Measurements from ENCODE around the gene UFSP1.

The UFSP1 gene

GRCh38 chr7:100880645-100881044, 8.9 kb downstream of the UFSP1 start:
- no peak for DNase-seq (ENCODE audit: low read depth)

- no peak for DNase-seq (ENCODE audit: low read depth)
Observed at GRCh38 chr7:100879685-100880261, 9.7 kb downstream of the UFSP1 start.

GRCh38 chr7:100878685-100879084, 10.8 kb downstream of the UFSP1 start:
- DNase-seq (ENCODE audit: low read depth) = no peak

GRCh38 chr7:100878013-100878412, 11.5 kb downstream of the UFSP1 start:
- no peak for DNase-seq (ENCODE audit: low read depth)

- DNase-seq (ENCODE audit: low read depth) = no peak
Observed at GRCh38 chr7:100875356-100875751, 14.2 kb downstream of the UFSP1 start.

GRCh38 chr7:100874577-100875355, 14.7 kb downstream of the UFSP1 start, which contains the start of gene SRRT:
TSS of gene SRRT (plus strand) at chr7:100875103. CDS start at chr7:100875591, 488 bp downstream.
- peak; percentile 97 for DNase-seq (ENCODE audit: low read depth)

- no peak for DNase-seq (ENCODE audit: low read depth)
Observed at GRCh38 chr7:100874300-100874576, 15.3 kb downstream of the UFSP1 start.

- no peak for DNase-seq (ENCODE audit: low read depth)
Observed at GRCh38 chr7:100873599-100874299, 15.8 kb downstream of the UFSP1 start.

- no peak for DNase-seq (ENCODE audit: low read depth)
Observed at GRCh38 chr7:100867776-100868485, 21.6 kb downstream of the UFSP1 start.

- DNase-seq (ENCODE audit: low read depth) = no peak
Observed at GRCh38 chr7:100867040-100867775, 22.3 kb downstream of the UFSP1 start, which contains the start of gene TRIP6. TSS of gene TRIP6 (plus strand) at chr7:100867387. CDS start at chr7:100867498, 111 bp downstream.

GRCh38 chr7:100866729-100867039, 22.8 kb downstream of the UFSP1 start:
- DNase-seq (ENCODE audit: low read depth) = no peak

- no peak for DNase-seq (ENCODE audit: low read depth)
Observed at GRCh38 chr7:100865938-100866728, 23.4 kb downstream of the UFSP1 start.

GRCh38 chr7:100865372-100865911, 24.1 kb downstream of the UFSP1 start:
- DNase-seq (ENCODE audit: low read depth) = no peak

GRCh38 chr7:100864263-100864845, 25.2 kb downstream of the UFSP1 start:
- no peak for DNase-seq (ENCODE audit: low read depth)

- no peak for DNase-seq (ENCODE audit: low read depth)
Observed at GRCh38 chr7:100863406-100863950, 26.0 kb downstream of the UFSP1 start.

- no peak for DNase-seq (ENCODE audit: low read depth)
Observed at GRCh38 chr7:100861616-100861985, 27.9 kb downstream of the UFSP1 start.

- DNase-seq (ENCODE audit: low read depth) = no peak
Observed at GRCh38 chr7:100860702-100861615, 28.6 kb downstream of the UFSP1 start.

- DNase-seq (ENCODE audit: low read depth) = no peak
Observed at GRCh38 chr7:100859856-100860255, 29.7 kb downstream of the UFSP1 start.

- DNase-seq (ENCODE audit: low read depth) = no peak
Observed at GRCh38 chr7:100856871-100857282, 32.6 kb downstream of the UFSP1 start.

Data from stimulated activated CD8-positive, alpha-beta memory T cell treated with anti-CD3 and anti-CD28 coated beads, Interleukin-15, amount 100 ng/mL, for 1 hour (primary cell).